Stimulated activated CD4-positive, alpha-beta T cell treated with anti-CD3 and anti-CD28 coated beads, Interleukin-2, amount 100 ng/mL, for 4 hours (primary cell): ENCODE data around the gene SGSH.
"Not testable (repeated sequence)": the region's sequence is repeated elsewhere in the genome, so short reads cannot be mapped to it uniquely, and the experiment has no call there.

Experiments used
- DNase-seq: peaks from one replicate; pipeline ENCODE4 v3.0.0-alpha.2; 2020; ENCODE audit warnings: low read depth

SGSH gene

DNA sequence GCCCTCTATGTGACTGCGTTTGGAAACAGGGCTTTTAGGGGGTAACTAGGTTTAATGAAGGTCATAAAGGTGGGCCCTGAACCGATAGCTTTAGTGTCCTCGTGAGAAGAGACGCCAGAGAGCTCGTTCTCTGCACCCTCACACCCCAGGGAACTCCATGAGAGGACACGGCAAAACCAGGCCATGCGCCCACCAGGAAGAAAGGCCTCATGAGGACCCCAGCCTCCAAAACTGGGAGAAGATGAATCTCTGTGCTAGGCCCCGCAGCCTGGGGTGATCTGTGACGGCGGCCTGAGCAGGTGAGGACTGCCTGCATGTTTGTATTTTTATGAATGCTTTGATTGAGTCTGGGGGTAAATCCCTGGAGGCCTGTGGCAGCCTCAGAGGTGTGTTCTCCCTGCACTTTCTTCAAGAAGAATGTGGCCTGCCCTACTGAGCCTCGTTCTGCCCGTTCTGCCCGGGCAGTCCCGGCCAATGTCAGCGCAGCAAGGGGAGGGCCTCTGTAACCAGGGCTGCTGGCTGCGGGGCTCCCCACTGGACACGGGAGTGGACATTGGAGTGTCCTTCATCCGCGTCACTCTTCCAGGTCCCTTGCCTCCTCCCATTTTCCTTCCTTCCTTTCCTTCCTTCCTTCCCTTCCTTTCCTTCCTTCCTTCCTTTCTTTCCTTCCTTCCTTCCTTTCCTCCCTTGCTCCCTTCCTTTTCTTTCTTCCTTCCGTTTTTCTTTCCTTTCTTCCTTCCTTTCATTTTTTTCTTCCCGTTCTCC is 33.7 kb upstream of the SGSH start:
- no peak for DNase-seq

DNA sequence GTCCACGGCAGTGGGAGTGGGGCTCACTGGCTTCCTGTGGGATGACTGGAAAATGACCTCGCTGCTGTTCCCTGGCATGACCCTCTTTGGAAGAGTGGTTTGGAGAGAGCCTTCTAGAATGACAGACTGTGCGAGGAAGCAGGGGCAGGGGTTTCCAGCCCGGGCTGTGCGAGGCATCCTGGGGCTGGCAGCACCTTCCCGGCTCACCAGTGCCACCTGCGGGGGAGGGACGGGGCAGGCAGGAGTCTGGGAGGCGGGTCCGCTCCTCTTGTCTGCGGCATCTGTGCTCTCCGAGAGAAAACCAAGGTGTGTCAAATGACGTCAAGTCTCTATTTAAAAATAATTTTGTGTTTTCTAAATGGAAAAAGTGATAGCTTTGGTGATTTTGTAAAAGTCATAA is 32.7 kb upstream of the SGSH start:
- peak; percentile 83 for DNase-seq

DNA sequence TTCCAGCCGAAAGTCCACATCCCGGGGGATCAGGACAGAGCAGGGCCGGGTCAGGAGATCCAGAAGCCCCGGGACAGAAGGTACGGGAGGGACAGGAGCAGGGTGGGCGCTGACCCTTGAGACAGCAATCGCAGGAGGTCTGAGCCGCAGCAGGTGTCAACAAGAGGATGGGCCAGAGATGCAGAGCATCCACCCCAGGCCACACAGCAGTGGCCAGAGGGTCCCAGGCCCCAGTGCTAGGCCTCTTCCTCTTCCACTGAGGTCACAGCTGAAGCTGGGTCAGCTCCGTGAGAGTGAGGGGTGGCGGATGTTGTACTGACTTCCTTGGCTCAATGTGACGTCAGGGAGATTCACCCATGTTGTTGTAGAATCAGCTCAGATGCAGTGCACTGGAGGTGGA is 31.8 kb upstream of the SGSH start:
- no peak for DNase-seq

DNA sequence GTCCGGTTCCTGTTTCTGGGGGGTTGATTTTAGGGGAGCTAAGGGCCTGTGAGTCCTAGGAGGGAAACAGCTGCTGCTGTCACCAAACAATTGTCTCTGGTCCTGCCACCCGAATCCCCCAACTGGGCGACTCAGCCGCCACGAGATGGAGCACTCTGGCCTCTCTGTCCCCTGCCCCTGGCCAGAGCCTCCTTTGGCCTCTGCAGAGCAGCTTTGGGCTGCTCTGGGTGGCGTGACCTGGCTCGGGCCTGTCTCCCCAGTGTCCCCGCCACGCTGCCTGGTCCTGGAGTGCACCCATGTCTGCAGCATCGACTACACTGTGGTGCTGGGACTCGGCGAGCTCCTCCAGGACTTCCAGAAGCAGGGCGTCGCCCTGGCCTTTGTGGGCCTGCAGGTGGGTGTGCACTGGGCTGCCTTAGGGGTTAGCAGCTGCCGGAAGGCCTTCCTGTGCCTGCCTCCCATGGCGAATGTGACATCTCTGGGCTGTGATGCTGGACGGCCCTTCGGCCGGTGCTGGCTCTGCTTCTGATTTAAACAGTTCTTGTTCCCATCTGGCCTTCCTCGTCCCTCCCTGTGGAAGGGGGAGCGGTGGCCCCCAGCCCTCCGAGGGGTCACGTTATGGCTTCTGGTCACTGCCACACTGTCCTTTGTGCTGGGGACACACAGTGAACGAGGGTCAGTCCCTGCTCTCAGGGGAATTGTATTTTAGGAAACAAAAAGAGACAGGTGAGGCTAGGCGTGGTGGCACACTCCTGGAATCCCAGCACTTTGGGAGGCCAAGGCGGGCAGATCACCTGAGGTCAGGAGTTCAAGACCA is 29.0 kb upstream of the SGSH start:
- no peak for DNase-seq

DNA sequence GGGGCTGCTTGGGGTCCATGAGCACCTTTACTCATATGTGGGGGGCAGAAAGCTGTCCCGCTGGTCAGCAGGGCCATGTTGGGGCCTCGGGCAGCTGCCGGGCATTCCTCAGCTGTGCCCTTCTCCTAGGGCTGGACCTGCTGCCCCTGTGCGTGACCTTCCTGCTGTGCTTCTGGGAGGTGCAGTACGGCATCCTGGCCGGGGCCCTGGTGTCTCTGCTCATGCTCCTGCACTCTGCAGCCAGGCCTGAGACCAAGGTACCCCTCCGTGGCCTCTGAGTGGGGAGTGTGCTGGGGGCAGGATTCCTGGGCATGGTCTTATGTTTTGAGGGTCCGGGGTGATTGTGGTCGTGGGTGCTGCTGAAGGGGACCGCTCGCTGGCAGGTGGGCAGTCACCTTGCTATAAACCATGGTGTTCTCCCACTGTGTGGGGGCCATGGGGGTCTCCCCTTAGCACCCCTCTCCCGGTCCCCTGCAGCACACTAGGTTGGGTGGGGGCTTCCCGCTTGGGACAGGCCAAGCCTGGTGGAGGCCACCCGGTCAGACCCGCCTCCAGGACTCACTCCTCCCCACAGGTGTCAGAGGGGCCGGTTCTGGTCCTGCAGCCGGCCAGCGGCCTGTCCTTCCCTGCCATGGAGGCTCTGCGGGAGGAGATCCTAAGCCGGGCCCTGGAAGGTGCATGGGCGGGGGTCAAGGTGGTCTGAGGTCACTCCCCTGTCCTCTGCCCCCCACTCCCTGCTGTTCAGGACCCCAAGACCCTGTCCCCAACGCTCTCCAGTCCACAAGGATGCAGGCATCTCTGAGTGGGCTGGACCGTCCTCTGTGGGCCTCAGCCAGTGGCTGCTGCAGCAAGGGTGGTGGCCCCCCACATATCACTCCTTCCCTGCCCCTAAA is 28.1 kb upstream of the SGSH start:
- no peak for DNase-seq

DNA sequence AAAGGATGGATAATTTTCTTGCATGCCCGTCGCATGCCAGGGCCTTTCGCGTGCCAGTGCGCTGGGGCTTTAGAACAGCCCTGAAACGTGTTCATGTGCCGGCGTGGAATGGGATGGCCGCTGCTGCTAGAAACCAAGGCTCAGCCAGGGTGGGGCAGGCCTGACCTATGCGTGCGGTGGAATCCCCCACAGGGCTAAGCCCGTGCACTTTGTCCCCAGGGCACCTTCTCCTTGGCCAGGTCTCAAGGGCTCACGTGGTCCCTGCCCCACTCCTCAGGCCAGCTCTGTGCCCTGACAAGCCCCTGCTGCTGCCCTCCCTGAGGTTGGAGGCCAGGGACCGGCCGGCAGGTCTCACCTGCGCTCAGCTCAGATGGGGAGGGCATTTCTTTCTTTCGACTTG is 27.4 kb upstream of the SGSH start:
- DNase-seq, result no peak

DNA sequence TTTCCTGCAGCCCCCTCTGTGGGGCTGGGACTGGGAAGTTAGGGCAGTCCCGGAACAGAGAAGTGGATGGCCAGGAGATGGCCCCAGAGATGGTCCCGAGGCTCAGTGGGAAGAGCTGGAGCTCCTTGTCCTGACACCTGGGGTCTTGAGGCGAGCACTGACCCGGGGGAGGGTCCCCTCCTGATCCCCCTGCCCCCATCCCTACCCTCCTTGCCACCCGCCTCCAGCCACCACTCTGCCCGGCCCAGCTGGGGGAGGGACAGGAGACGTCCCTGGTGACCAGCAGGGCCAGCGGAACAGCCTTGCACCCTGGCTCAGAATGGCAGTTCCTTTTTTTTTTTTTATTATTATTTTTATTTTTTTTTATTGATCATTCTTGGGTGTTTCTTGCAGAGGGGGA is 26.6 kb upstream of the SGSH start:
- no peak for DNase-seq

DNA sequence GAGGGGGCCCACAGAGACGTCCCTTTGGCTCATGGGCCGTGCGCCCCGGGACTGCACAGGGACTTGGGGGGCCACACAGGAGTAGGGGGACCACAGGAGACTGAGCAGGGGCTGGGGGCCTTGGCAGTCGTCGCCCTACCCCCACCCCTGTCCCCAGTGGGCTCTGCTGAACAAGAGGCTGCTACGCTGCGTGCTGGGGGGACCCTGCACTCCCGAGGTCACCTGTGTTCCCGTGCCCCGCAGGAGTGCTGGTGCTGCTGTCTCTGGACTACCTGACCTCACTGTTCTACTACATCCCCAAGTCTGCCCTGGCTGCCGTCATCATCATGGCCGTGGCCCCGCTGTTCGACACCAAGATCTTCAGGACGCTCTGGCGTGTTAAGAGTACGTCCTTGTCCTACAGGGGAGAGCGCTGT is 26.1 kb upstream of the SGSH start:
- DNase-seq, result no peak

DNA sequence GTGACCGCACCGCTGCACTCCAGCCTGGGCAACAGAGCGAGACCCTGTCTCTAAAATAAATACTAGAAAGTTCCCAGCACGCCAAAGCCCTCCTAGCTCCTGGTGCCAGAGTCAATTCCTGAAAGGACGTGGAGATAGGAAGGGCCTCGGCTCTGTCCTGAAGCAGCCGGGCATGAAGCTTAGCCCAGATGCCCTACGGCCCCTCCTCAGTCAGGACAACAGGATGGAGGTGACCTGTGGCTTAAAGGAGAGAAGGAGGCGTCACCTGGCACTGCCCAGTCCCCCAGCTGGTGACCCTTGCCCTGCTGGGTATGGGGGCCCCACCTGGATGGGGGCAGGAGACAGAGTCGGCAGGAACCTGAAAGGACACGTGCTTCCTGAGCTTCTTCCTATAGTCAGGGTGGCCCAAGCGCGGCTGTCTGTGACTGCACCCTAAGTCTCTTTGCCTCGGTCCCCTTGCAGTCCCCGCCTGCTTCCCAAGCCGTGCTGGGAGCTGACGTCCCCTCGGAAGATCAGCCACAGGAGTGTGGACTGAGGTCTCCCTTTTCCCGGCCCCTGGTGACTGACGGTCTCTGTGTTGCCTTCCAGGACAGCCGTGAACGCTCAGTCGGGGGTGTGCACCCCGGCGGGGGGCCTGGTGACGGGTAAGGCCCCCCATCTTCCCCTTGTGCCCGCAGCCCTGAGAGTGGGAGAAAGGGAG is 25.6 kb upstream of the SGSH start:
- no peak for DNase-seq

DNA sequence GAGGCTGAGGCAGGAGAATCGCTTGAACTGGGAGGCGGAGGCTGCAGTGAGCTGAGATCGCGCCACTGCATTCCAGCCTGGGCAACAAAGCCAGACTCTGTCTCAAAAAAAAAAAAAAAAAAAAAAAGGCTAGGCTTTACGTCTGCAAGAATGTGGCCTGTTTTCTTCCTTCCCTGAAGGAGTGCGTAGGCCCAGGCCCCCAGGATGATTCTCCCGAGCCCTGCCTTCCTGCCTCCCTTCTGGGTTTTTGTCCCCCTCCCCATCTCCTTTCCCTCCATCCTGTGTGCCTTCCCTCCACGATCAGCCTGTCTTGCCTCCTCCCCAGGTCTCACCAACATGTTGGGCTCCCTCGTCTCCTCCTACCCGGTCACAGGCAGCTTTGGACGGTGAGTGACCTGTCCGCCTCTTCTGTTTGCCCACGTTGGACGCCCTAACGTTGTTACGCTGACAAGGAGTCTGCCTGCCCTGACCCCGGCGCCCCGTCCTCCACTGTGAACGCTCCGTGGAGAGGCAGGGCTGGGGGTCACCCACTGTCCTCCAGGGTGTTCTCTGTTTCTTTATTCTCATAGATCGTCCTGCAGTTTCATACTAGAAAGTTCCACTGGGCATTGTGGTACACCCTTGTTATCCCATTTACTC is 24.9 kb upstream of the SGSH start:
- DNase-seq, result no peak

DNA sequence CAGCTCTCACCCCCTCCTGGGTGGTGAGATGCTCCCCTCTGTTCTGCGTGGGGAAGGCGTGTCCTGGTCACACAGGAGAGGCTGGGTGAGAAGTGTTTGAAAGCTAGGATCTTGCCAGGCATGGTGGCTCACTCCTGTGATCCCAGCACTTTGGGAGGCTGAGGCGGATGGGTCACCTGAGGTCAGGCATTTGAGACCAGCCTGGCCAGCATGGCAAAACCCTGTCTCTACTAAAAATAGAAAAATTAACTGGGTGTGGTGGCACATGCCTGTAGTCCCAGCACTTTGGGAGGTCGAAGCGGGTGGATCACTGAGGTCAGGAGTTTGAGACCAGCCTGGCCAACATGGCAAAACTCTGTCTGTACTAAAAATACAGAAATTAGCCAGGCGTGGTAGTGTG is 24.3 kb upstream of the SGSH start:
- not testable (repeated sequence) for DNase-seq

DNA sequence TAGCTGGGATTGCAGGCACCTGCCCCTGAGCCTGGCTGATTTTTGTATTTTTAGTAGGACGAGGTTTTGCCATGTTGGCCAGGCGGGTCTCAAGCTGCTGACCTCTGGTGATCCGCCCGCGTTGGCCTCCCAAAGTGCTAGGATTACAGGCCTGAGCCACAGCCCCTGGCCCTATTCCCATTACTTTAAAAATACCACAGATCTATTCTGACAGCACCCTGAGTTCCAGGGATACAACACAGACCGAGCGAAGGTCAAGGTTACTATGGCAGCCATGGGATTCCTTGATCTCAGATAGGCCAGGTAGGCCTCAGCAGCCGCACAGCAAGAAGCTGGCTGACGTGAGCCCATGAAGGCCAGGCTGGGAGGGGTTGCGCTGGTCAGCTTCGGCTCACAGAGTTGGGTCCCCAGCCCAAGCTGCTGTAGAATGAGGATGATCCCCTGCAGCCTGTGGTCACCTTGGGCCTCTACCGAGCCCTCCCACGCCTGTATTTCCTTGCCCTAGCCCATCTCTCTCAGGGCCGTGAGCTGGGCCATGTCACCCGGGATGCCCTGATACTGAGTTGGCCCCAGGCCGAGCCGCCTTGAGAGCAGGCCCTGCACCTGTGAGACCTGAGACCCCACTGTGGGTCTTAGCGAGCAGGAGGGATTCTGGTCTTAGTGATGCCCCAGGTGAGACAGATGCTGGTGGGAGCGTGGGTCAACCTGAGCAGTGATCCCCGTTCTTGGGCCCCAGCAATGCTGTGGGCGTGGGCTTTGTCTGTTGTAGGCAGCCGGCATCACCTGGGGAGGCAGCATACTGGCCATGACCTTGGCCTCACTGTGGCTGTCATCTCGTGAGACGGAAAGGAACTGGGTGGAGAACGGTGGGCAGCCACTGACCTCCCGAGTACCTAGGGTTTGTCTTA is 23.6 kb upstream of the SGSH start:
- DNase-seq, result no peak

DNA sequence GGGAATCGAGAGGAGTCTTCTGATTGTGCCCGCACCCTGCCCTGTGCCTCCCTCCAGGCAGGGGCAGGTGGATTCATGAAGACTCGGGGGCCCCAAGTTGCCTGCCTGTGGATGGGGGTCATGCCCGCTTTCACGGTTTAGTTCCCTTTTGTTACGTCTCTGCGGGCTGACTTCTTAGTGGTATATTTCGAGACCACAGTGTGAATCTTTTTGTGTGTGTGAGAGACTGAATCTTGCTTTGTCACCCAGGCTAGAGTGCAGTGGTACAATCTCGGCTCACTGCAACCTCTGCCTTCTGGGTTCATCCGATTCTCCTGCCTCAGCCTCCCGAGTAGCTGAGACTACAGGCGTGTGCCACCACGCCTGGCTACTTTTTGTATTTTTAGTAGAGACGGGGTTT is 22.4 kb upstream of the SGSH start:
- no peak for DNase-seq

DNA sequence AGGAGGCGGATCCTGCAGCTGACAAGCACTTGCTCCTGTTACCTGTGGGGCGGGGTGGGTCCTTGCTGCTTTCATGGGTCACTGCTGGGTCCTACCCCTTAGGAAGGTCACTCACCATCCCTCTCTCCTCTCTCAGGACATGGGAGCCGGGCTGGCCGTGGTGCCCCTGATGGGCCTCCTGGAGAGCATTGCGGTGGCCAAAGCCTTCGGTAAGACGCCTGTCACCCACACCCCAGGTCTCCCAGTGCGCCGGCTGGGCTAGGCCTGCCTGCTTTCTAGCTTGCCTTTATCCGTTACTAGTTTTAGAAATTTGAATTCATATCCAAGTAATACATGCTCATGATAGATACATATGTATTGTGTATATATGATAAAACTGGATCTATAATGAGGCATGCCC is 17.3 kb upstream of the SGSH start:
- DNase-seq, result no peak

DNA sequence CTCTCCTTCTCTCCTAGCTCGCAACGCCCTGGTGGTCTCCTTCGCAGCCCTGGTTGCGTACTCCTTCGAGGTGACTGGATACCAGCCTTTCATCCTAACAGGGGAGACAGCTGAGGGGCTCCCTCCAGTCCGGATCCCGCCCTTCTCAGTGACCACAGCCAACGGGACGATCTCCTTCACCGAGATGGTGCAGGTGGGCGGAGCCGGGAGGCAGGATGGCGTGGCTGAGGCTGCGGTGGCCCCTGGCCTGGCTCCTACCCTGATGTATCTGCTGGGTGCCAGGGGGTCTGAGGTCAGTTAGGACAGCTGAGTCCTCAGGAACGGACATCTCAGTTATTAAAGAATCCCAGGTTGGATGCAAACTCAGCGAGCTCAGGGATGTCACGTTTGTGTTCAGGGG is 16.8 kb upstream of the SGSH start:
- DNase-seq, result no peak

DNA sequence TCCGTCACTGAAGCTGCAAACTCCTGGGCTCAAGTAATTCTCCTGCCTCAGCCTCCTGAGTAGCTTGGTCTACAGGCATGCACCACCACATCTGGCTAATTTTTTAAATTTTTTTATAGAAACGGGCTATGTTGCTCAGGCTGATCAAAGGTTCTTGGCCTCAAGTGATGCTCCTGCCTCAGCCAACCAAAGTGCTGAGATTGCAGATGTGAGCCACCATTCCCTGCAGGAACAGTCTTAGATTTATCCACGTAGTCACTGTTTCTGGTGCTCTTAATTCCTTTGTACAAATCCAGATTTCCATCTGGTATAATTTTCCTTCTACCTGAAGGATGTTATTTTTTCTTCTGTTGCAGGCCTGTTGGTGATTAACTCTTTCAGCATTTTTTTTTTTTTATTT is 13.1 kb upstream of the SGSH start:
- DNase-seq, result no peak

DNA sequence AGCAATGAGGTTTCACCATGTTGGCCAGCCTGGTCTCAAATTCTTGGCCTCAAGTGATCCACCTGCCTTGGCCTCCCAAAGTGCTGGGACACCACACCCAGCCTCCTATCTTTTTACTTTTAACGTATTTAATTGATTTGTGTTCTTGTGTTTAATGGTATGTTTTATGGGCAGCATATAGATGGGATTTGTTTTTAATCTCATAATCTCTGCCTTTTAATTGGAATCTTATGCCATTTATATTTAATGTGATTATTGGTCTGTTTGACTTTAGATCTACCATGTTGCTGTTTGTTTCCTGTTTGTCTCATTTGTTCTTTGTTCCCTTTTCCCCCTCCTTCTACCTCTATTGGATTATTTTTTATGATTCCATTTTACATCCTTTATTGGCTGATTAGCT is 12.3 kb upstream of the SGSH start:
- DNase-seq, result no peak

DNA sequence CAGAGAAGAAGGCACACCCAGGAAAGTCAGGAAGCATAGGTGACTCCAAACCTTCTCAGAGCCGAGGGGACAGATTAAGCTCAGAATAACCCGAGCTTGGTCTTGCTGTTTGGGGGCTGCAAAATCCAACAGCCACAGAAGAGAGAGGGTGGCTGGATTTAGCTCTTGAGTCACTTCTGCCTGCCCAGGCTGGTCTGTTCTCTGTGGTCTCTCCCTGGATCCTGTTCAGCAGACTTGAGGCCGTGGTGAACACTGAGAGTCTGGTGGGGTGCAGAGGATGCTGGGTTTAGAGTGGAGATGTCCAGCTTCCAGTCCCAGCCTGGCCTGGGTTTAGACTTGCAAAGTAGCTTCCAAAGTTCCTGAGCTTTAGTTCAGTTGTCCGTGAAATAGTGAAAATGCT is 8.9 kb upstream of the SGSH start:
- DNase-seq, result no peak

DNA sequence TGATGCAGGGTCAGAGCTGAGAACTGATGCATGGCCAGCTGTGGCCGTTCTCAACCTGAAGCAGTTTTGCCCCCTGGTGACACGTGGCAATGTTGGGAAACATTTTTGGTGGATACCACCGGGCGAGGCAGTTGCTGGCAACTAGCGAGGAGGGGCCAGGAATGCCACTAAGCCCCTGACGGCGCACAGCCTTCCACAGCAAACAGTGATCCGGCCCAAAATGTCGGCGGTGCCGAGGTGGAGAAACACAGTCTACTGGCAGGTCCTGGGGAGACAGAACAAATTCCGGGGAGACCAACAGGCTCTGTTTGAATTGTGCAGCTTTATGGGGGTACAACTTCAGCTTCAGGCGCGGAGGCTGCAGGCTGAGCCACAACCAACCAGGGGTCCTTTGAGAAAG is 8.3 kb upstream of the SGSH start:
- DNase-seq, result no peak

DNA sequence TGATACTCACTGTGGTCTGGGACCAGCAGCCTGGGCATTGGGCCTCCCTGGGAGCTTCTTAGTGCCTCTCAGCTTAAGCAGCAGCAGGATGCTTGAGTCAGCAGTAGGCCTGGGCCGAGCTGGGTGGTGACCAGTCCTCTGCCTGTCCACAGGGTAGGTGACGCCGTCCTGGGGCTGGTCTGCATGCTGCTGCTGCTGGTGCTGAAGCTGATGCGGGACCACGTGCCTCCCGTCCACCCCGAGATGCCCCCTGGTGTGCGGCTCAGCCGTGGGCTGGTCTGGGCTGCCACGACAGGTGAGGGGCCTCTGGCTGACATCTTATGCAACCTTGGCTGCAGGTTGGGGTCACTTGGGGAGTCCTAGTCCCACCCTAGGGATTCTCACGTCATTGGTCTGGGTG is 7.5 kb upstream of the SGSH start:
- DNase-seq, result no peak

DNA sequence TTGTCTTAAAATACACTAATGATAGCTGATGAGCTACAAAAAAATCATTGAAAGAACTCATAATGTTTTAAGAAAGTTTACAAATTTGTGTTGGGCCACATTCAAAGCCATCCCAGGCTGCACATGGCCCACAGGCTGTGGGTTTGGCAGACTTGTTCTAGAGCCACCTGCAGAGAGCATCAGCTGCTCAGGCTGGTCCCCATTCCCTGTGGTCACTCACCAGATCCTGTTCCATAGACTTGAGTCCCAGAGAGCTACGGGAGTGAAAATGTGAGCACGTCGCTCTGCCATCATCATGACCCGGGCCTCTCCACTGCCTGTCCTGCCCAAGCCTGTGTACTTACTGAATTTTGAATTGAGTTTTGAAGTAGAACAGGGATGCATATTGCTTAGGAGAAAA is 7.0 kb upstream of the SGSH start:
- DNase-seq, result no peak
